ENCODE measurements around the gene SUFU. TPM values are rescaled to one million over a fixed set of nuclear protein-coding genes. Genes with fewer than 3 reads are reported as not detected.

Gene SUFU
- total and polyA plus RNA-seq, 2 of the 13 experiments (the other 11 are each of a cell fraction or from before 2014, with no cell fraction given), result 2.9 to 5.5 TPM

- TF ChIP-seq ZBTB46 (CRISPR knock-in tag; IDR thresholded peaks at IDR 0.05; ENCODE audit: borderline replicate concordance) (no peak), ATRX (CRISPR knock-in tag; IDR thresholded peaks at IDR 0.05; ENCODE audit: borderline replicate concordance) (no peak), ZNF253 (CRISPR knock-in tag; IDR thresholded peaks at IDR 0.05; ENCODE audit: borderline replicate concordance) (no peak), ETV5 (CRISPR knock-in tag; IDR thresholded peaks at IDR 0.05; ENCODE audit: borderline replicate concordance) (no peak), GTF2F1 (IDR thresholded peaks at IDR 0.05; ENCODE audit: low read length) (no peak), SRSF9 (IDR thresholded peaks at IDR 0.05; ENCODE audit: borderline replicate concordance, insufficient read depth, low read depth, low read length, poor library complexity, severe bottlenecking) (no peak), FOXJ3 (CRISPR knock-in tag; IDR thresholded peaks at IDR 0.05; ENCODE audit: borderline replicate concordance) (no peak), SIX4 (CRISPR knock-in tag; IDR thresholded peaks at IDR 0.05) (no peak), MAFF (IDR thresholded peaks at IDR 0.05; ENCODE audit: low read depth, low read length) (no peak)
- TF ChIP-seq, protein P1, sequence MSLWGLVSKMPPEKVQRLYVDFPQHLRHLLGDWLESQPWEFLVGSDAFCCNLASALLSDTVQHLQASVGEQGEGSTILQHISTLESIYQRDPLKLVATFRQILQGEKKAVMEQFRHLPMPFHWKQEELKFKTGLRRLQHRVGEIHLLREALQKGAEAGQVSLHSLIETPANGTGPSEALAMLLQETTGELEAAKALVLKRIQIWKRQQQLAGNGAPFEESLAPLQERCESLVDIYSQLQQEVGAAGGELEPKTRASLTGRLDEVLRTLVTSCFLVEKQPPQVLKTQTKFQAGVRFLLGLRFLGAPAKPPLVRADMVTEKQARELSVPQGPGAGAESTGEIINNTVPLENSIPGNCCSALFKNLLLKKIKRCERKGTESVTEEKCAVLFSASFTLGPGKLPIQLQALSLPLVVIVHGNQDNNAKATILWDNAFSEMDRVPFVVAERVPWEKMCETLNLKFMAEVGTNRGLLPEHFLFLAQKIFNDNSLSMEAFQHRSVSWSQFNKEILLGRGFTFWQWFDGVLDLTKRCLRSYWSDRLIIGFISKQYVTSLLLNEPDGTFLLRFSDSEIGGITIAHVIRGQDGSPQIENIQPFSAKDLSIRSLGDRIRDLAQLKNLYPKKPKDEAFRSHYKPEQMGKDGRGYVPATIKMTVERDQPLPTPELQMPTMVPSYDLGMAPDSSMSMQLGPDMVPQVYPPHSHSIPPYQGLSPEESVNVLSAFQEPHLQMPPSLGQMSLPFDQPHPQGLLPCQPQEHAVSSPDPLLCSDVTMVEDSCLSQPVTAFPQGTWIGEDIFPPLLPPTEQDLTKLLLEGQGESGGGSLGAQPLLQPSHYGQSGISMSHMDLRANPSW (CRISPR knock-in tag; IDR thresholded peaks at IDR 0.05; ENCODE audit: borderline replicate concordance), result no peak
Observed at GRCh38 chr10:102537367-102537766, 33.6 kb downstream of the SUFU start (continued).

All from HepG2 (cell line).